Endothelial cell of umbilical vein (primary cell): ENCODE data around the gene ZNF516.

ENCODE experiments used
- GATA2 ChIP-seq: IDR thresholded peaks from 2 replicates; pipeline ENCODE4 v1.7.0; 2011; ENCODE audit warnings: low read depth, mild to moderate bottlenecking, moderate library complexity, mixed read lengths, low read length; ENCODE audit not compliant: insufficient read length, insufficient read depth
- JUN ChIP-seq: IDR thresholded peaks from 2 replicates; pipeline ENCODE4 v1.6.1; 2011; ENCODE audit warnings: borderline replicate concordance, low read depth; ENCODE audit not compliant: insufficient read length, insufficient read depth
- POLR2A ChIP-seq: IDR thresholded peaks from 2 replicates; pipeline ENCODE4 v1.6.1; 2012; ENCODE audit warnings: low read depth, mild to moderate bottlenecking, control low read depth, low read length
- POLR2AphosphoS5 ChIP-seq: IDR thresholded peaks from 2 replicates; pipeline ENCODE4 v1.6.1; 2012; ENCODE audit warnings: low read depth, mild to moderate bottlenecking, control low read depth, low read length, moderate library complexity; ENCODE audit not compliant: insufficient read depth
- TF ChIP-seq, protein P1 (sequence below), 2 donors: IDR thresholded peaks; 1 replicate in 1 of 2; 2 replicates in 1 of 2; pipeline ENCODE4 v1.5.1; 2011; ENCODE audit warnings: low read length in 2 of 2, mild to moderate bottlenecking in 2 of 2, moderate library complexity in 2 of 2, control low read depth in 1 of 2, inconsistent platforms in 1 of 2, low read depth in 1 of 2; ENCODE audit not compliant: insufficient read depth in 1 of 2; ENCODE audit errors: extremely low read depth in 1 of 2

DNA sequence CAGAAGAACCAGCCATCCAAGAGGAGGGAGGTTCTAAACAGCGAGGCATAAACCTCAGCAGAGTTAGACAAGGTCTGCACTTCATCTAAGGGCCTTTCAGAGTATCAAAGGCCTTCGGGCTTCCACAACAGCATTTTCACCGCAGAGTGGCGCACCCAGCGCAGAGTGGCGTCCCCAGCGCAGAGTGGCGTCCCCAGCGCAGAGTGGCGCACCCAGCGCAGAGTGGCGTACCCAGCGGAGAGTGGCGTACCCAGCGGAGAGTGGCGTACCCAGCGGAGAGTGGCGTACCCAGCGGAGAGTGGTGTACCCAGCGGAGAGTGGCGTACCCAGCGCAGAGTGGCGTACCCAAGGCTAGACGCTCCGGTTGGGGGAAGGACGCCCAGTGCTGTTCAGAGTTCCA, 137.9 kb downstream of the ZNF516 start:
- TF ChIP-seq POLR2A (no peak), POLR2AphosphoS5 (no peak), JUN (no peak), GATA2 (no peak)
- TF ChIP-seq, protein P1, sequence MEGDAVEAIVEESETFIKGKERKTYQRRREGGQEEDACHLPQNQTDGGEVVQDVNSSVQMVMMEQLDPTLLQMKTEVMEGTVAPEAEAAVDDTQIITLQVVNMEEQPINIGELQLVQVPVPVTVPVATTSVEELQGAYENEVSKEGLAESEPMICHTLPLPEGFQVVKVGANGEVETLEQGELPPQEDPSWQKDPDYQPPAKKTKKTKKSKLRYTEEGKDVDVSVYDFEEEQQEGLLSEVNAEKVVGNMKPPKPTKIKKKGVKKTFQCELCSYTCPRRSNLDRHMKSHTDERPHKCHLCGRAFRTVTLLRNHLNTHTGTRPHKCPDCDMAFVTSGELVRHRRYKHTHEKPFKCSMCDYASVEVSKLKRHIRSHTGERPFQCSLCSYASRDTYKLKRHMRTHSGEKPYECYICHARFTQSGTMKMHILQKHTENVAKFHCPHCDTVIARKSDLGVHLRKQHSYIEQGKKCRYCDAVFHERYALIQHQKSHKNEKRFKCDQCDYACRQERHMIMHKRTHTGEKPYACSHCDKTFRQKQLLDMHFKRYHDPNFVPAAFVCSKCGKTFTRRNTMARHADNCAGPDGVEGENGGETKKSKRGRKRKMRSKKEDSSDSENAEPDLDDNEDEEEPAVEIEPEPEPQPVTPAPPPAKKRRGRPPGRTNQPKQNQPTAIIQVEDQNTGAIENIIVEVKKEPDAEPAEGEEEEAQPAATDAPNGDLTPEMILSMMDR (IDR thresholded peaks at IDR 0.05; ENCODE audit: extremely low read depth in 1 of 2, insufficient read depth in 1 of 2, low read depth in 1 of 2, low read length in 2 of 2) = no peak
